Activated effector memory CD4-positive, alpha-beta T cell treated with anti-CD3 and anti-CD28 coated beads, Interleukin-2, amount 50 U/mL, for 16 hours (primary cell): ENCODE data around the gene DYNC1H1.
"Not testable (repeated sequence)": the region's sequence is repeated elsewhere in the genome, so short reads cannot be mapped to it uniquely, and the experiment has no call there.

Source experiments
- DNase-seq: peaks from one replicate; pipeline ENCODE4 v3.0.0-alpha.2; 2020

Gene DYNC1H1

DNA sequence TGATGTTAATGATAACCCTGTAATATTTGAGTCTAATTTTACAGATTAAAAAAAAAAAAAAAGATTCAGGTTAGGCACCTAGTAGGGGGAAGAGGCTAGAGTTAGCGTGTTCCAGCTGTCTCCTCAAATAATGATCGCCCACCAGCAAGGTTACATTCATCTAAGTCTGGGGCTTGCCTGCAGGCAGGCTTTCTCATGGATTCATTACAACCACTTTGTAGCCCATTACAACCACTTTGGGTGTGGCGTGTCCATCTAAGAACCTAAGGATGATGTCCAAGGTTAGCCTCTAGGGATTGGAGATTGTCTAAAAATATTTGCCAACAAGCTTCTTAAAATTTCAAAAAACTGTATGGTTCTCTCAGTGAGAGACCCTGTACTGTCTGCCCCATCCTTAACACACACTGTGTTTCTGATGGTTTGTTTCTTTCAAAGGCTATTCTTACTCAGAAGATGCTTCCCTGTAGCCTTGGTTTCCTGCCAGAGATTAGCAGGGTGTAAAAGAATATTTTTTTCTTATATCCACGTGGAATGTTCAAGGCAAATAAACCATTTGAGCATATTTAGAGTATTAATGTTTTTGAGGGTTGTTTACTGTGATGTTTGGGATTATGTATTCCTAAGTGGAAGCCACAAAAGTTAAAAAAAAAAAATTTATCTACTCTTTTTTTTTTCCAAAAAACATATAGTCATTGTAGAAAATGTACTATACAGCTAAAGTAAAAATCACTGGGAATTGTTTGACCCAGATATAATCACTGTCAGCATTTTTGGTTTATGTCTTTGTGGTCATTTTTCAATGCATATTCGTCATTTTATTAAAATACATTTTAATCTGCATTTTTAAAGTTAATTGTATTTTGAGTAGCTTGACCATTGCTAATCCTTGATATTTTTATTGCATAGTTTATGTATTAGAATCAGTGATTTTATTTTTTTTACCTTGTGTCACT is 1.7 kb downstream of the DYNC1H1 start:
- DNase-seq = no peak

DNA sequence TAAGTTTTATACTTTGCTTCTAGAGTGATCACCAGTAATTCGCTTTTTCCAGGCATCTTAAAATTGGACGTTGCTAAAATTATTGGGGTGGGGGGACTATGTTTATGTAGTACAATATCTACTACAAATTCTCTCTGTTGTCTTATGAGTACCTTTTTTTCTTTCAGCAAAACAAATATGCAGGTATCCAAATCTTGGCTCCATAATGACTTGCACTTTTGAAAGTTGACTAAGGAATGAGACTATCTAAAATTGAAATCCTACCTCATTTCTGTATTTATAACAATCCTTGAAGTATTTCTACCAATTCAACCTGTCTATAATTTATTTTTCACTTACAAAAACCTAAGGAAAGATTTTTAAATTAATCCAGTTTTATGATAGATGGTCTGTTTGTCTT is 2.4 kb downstream of the DYNC1H1 start:
- DNase-seq = no peak

DNA sequence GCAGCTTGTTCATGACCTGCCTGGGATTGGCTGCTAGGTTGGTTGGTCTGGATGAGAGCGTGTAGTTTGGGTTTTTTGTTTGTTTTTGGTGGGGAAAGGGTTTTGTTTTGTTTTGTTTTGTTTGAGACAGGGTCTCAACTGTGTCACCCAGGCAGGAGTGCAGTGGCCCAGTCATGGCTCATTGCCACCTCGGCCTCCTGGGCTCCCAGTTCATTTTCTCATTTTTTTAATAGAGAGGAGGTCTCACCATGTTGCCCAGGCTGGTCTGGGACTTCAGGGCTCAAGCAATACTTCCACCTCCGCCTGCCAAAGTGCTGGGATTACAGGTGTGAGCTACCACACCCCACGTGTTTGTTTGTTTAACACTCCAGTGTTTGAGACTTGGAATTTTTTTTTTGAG is 3.8 kb downstream of the DYNC1H1 start:
- no peak for DNase-seq

DNA sequence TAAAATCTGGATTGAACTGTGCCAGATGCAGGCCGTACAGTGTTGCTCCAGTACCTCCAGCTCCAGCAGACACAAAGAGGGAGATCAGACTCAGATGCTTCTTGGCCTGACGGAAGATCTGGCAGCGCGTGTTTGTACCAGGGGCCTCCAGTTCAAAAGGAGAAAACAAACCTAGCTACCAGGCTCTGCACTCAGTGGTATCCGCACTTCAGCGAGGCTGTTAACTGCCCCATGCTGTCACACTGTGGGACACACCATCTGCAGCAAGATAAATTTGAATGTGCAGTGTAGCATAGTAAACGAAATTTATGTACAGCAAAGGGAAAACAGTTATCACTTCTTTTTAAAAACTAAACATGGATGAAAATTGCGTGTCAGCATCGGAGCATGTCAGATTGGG is 5.1 kb downstream of the DYNC1H1 start:
- no peak for DNase-seq

DNA sequence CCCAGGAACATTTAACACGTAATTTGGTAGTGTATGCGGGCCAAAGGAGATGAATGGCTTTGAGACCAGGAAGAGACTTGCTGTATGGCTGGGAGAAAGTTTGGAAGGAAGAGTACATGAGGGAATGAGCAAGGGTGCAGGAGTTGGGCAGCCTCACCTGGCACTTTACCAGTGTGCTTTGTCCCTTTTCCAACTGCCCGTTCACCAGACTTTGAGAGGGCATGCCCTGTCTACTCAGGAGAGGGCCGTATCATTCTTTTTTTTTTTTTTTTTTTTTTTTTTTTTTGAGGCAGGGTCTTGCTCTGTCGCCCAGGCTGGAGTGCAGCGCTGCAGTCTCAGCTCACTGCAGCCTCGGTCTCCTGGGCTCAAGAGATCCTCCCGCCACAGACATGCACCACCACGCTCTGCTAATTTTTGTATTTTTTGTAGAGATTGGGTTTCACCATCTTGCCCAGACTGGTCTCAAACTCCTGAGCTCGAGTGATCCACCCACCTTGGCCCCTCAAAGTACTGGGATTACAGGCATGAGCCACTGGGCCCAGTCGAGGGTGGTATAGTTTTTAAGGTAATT is 6.5 kb downstream of the DYNC1H1 start:
- DNase-seq = no peak

DNA sequence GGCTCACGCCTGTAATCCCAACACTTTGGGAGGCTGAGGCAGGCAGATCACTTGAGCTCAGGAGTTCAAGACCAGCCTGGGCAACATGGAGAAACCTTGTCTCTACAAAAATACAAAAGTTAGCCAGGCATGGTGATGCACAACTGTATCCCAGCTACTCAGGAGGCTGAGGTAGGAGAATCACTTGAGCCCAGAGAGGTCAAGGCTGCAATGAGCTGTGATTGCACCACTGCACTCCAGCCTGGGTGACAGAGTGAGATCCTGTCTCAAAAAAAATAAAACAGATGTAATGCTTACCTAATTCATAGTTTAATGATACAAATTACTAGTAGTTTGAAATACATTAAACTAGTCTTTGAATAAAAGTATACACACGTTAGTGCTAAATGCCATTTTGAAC is 7.1 kb downstream of the DYNC1H1 start:
- not testable (repeated sequence) for DNase-seq

DNA sequence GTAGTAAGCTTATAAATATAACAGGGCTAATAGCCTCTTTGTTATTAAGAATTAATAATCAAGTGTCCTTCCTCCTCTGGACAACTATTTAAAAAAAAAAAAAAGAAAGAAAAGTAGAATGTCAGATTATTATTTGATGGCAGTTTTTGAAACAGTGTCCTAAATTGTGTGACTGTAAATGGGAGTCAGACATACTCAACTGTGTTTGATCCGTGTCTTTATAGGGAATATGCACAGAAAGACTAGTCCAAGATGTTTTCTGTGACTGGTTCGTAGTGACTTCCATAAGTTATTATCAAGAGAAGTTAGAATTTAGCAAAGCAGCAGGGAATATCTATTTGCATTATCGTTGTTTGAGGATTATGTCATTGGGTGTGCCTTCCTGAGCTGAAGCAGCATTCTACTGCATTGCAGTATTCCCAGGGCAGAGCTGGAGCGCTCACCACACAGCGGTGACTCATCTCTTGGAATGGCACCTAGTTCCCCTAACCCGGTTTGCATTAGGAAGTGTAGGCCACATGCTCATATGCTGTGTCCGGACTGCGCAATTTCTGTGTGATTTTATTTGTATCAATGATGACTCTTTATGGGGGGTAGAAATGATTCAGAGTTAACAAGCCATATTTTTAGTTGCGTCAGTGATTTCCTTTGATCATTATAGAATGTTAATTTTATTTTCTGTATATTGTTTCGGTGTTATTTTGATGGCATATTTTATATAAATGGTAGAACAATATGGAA is 7.9 kb downstream of the DYNC1H1 start:
- no peak for DNase-seq

DNA sequence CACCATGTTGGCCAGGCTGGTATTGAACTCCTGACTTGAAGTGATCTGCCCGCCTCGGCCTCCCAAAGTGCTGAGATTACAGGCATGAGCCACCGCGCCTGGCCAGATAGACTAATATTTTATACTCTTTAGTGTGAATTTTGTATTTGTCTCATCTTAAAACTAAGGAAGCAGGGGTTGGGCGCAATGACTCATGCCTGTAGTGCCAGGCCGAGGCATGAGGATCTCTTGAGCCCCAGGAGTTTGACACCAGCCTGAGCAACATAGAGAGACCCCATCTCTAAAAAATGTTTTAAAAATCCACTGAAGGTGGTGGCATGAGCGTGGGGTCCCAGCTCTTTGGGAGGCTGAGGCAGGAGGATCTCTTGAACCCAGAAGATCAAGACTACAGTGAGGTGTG is 9.0 kb downstream of the DYNC1H1 start:
- DNase-seq = no peak

DNA sequence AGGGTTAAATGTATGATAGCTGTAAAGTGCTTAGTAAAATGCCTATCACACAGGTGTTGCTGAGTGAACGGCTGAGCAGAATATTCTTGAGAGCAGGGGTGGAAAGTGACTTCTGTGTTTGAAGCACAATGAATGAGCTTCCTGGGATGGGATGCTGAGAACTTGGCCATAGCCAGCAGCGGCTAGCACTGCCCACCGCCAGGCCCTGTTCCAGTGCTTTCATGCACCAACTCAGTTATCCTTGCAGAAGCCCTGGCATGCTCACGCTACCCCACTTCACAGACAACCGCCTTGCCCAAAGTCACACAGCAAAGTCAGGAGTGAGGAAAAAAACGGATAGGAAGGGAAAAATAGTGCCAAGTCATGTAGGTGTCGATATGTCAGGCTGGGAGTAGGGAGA is 10.9 kb downstream of the DYNC1H1 start:
- no peak for DNase-seq

DNA sequence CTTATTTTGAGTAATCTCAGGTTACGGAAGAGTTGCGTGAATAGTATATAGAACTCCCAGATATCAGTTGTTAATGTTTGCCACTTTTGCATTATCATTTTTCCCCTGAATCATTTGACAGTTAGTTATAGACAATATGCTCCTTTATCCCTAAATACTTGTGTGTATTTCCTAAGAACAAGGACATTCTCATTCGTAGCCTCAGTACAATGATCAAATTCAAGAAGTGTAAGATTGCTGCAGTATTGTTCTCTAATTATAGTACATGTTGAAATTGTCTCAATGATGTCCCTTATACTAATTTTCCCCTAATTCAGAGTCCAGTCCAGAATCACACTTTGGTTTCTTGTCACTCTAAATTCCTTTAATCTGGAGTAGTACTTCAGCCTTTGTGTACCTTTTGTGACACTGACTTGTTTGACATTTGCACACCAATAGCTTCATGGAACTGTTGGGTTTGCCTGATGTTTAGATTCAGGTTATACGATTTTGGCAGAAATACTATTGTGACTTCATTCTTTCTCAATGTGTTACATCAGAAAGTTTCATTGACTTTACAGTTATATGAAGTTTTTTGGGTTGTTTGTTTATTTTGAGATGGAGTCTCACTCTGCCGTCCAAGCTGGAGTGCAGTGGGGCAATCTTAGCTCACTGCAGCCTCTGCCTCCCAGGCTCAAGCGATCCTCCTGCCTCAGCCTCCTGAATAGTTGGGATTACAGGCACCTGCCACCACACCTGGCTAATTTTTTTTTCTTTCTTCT is 13.1 kb downstream of the DYNC1H1 start:
- DNase-seq = no peak

DNA sequence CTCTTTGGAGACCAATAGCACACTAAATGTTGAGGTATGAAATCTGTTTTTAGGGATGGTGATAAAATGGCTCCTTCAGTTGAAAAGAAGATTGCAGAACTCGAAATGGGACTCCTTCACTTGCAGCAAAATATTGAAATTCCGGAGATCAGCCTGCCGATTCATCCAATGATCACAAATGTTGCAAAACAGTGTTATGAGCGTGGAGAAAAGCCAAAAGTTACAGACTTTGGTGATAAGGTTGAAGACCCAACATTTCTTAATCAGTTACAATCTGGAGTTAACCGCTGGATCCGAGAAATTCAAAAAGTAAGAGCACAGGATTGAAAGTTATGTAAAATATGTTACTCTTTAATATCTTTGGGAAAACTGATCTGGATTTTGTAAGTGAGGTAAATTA is 15.3 kb downstream of the DYNC1H1 start:
- no peak for DNase-seq

DNA sequence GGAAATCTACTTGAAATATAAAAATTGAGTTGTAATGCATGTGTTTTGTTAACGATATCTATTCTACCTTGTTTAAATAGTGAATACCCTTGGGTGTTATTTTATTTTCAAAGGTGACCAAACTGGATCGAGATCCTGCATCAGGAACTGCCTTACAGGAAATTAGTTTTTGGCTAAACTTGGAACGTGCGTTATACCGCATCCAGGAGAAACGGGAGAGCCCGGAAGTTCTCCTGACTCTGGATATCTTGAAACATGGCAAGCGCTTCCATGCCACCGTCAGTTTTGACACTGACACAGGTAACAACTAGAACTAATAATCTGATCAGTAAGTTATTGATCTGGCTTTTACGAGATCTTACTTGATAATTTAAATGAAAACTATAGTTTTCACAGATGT is 15.9 kb downstream of the DYNC1H1 start:
- no peak for DNase-seq

DNA sequence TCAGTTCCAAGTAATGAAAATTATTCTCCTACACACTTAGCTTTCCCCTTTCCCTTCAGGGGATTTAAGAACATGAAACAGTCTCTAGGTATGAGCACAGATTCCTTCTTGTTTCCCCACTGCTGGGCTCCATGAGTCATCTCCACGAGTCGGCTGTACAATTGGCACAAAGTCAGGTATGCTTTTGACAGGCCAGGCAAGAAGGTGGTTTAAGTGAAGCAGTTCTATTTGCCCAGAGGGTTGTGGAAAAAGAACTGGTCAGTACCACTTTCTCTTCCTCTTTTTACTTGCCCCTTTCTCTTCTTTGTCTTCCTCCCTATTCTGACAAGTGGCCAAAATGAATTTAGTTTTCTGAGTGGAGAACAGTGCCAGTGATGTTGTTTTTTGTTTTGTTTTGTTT is 16.3 kb downstream of the DYNC1H1 start:
- no peak for DNase-seq

DNA sequence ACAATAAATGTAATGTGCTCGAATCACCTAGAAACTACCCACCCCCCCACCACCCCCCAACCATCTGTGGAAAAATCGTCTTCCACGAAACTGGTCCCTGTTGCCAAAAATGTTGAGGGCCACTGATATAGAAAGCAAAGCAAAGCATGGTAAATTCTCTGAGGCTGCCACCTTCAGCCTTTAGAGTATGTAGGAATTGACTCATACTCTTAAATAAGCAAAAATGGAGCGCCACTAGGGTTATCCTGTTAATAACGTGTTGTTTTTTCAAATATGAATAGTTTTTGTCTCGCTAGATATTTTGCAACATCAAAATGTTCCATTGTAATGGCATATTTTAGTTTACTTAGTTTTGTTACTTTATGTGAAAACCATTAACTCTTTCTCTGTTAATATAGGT is 18.2 kb downstream of the DYNC1H1 start:
- DNase-seq = no peak

DNA sequence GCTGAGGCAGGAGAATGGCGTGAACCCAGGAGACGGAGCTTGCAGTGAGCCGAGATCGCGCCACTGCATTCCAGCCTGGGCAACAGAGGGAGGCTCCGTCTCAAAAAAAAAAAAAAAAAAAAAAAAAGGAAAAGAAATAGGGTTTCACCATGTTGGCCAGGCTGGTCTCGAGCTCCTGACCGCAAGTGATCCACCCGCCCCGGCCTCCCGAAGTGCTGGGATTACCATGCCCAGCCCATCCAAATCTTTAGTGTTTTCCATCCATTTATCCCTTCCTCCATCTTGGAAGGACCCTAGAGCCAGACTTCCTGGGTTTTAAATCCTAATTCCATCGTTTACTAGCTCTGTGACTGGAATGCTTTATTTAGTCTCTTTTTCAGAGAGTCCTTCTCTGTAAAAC is 20.5 kb downstream of the DYNC1H1 start:
- not testable (repeated sequence) for DNase-seq

DNA sequence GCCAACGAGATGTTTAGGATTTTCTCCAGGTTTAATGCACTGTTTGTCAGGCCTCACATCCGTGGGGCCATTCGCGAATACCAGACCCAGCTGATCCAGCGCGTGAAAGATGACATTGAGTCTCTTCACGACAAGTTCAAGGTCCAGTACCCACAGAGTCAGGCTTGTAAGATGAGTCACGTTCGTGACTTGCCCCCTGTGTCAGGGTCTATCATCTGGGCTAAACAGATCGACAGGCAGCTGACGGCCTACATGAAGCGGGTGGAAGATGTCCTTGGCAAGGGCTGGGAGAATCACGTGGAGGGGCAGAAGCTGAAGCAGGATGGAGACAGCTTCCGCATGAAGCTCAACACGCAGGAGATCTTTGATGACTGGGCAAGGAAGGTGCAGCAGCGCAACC is 21.6 kb downstream of the DYNC1H1 start:
- DNase-seq = no peak

DNA sequence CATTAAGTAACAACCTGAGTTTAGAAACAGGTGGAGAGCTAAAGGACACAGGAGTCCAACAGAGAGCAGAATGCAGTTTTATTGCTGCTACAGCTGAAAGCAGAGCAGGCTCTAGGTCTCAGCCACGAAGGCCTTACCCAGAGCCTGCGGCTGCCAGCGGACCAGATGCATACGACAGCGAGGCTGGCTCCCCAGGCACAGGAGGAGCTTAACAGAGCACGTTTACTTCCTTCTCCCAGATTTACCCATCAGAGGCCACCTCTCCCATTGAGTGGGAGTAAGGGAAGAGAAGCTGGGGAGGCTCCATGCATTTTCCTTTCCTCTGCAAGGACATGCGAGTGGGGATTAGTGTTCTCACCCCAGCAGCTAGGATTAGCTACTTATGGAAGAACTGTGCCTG is 22.6 kb downstream of the DYNC1H1 start:
- DNase-seq = no peak

DNA sequence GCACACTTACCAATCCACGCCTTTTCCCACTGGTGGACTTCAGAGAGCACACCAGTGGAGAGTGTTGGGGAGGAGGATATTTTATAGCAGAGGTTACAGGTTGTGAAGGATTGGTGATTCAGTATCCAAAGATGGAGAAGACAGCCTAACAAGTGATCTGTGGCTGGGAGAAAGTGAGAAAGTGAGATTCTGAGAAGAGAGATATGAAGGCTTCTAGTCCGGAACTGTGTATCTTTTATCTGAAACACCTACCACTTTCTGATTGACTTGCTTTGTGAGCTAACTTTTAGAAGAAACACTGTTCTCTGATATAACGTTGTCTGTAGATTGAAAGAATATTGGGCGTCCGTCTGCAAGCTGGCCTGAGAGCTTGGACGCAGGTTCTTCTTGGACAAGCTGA is 24.0 kb downstream of the DYNC1H1 start:
- no peak for DNase-seq

DNA sequence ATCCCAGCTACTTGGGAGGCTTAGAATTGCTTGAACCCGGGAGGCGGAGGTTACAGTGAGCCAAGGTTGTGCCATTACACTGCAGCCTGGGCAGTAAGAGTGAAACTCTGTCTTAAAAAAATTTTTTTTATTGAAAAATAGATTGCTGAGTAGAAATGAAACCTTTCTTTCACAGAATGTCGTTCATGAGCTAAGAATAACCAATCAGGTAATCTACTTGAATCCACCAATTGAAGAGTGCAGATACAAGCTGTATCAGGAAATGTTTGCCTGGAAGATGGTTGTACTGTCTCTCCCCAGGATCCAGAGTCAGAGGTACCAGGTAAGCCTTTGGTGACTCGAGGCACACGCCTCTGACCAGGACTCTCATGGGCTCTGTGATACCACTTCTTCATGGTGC is 27.0 kb downstream of the DYNC1H1 start:
- no peak for DNase-seq

DNA sequence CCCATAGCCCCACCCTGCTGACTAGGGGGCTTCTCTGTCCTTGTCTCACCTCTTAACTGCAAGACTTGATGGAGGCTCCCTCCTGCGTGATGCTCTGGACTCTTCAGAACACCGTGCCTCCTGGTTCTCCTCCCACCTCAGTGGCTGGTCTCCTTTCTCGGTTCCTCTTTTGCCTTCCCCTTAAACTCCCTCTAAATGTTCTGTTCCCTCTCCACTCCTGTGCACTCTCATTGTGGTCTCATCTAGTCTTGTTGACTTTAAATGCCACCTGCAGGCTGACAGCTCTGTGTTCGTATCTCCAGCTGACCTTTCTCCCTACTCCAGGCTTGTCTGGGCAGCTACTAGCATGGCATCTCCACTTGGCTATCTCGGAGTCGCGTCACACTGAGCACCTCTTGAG is 28.3 kb downstream of the DYNC1H1 start:
- no peak for DNase-seq

DNA sequence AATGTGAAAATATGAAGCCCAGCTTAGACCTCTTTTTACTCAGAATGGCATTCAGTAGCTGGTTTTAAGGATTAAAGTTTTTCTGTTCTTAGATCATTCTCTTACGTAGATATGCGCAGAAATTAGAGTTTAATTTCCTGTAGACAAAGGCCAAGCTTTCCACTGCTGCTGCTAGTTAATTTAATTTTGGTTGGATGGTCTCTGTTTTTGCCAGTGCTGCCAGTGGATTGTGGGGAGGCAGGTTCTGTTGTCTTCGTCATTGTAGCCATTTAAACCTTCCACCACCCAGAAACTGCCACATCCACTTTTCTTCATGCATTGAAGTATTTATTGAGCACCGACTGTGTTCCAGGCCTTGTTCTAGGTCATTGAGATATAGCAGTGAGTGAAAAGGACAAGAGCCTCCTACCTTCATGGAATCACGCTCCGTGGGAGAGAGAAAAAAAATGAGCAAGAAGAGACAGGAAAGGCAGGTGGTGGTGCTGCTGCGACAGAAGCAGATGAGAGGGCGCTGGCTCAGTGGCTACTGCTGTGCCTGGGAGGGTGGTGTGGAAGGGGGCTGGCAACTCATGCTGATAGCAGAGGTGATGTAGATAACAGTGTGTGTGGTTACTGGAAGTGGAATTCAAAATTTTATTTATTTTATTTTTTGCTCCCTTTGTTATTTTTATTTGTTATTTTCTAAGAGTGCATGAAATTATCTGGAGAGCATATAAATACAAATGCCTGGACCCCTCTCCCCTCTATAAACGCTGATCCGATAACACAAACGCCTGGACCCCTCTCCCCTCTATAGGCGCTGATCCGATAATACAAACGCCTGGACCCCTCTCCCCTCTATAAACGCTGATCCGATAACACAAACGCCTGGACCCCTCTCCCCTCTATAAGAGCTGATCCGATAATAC is 33.3 kb downstream of the DYNC1H1 start:
- DNase-seq = no peak

DNA sequence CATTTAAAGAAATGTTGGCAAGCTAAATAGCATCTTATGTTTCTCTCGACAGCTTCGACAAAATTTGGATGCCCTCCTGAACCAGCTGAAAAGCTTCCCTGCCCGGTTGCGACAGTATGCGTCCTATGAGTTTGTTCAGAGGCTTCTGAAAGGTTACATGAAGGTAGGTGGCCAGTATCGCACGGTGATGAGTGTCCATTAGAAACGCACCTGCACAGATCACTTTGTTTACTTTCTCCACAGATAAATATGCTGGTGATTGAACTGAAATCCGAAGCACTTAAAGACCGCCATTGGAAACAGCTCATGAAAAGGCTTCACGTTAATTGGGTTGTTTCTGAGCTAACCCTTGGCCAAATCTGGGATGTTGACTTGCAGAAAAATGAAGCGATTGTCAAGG is 36.5 kb downstream of the DYNC1H1 start:
- DNase-seq = no peak
